ENCODE results near the gene TINCR. TPM values are rescaled to one million over a fixed set of nuclear protein-coding genes. Genes with fewer than 3 reads are reported as not detected.

TINCR gene
- total and polyA plus RNA-seq, 2 of the 13 experiments (the other 11 are each of a cell fraction or from before 2014, with no cell fraction given), result 0.17 to 0.33 TPM

- TF ChIP-seq, protein P1, sequence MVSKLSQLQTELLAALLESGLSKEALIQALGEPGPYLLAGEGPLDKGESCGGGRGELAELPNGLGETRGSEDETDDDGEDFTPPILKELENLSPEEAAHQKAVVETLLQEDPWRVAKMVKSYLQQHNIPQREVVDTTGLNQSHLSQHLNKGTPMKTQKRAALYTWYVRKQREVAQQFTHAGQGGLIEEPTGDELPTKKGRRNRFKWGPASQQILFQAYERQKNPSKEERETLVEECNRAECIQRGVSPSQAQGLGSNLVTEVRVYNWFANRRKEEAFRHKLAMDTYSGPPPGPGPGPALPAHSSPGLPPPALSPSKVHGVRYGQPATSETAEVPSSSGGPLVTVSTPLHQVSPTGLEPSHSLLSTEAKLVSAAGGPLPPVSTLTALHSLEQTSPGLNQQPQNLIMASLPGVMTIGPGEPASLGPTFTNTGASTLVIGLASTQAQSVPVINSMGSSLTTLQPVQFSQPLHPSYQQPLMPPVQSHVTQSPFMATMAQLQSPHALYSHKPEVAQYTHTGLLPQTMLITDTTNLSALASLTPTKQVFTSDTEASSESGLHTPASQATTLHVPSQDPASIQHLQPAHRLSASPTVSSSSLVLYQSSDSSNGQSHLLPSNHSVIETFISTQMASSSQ (IDR thresholded peaks at IDR 0.05; ENCODE audit: low read depth), result no peak
- TF ChIP-seq, protein P1 (CRISPR knock-in tag; IDR thresholded peaks at IDR 0.05; ENCODE audit: borderline replicate concordance), result peak; percentile 49; the same call in 1 of the 2 replicates
- TF ChIP-seq SPEN (CRISPR knock-in tag; IDR thresholded peaks at IDR 0.05; ENCODE audit: low read depth) (peak; percentile 84), ZNF382 (CRISPR knock-in tag; IDR thresholded peaks at IDR 0.05; ENCODE audit: borderline replicate concordance) (no peak), ATAD3A (CRISPR knock-in tag; IDR thresholded peaks at IDR 0.05) (no peak), KDM6A (CRISPR knock-in tag; IDR thresholded peaks at IDR 0.05; ENCODE audit: low read depth) (peak; percentile 85), ZNF350 (CRISPR knock-in tag; IDR thresholded peaks at IDR 0.05; ENCODE audit: borderline replicate concordance, low read depth) (peak; percentile 41; the same call in 1 of the 2 replicates), CENPX (CRISPR knock-in tag; IDR thresholded peaks at IDR 0.05) (no peak), RFX3 (CRISPR knock-in tag; IDR thresholded peaks at IDR 0.05) (no peak), GZF1 (CRISPR knock-in tag; IDR thresholded peaks at IDR 0.05) (no peak), ZNF704 (CRISPR knock-in tag; IDR thresholded peaks at IDR 0.05; ENCODE audit: borderline replicate concordance) (no peak)
- TF ChIP-seq, protein P2, sequence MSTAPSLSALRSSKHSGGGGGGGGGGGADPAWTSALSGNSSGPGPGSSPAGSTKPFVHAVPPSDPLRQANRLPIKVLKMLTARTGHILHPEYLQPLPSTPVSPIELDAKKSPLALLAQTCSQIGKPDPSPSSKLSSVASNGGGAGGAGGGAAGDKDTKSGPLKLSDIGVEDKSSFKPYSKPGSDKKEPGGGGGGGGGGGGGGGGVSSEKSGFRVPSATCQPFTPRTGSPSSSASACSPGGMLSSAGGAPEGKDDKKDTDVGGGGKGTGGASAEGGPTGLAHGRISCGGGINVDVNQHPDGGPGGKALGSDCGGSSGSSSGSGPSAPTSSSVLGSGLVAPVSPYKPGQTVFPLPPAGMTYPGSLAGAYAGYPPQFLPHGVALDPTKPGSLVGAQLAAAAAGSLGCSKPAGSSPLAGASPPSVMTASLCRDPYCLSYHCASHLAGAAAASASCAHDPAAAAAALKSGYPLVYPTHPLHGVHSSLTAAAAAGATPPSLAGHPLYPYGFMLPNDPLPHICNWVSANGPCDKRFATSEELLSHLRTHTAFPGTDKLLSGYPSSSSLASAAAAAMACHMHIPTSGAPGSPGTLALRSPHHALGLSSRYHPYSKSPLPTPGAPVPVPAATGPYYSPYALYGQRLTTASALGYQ (CRISPR knock-in tag; IDR thresholded peaks at IDR 0.05), result no peak
- TF ChIP-seq, protein P3, sequence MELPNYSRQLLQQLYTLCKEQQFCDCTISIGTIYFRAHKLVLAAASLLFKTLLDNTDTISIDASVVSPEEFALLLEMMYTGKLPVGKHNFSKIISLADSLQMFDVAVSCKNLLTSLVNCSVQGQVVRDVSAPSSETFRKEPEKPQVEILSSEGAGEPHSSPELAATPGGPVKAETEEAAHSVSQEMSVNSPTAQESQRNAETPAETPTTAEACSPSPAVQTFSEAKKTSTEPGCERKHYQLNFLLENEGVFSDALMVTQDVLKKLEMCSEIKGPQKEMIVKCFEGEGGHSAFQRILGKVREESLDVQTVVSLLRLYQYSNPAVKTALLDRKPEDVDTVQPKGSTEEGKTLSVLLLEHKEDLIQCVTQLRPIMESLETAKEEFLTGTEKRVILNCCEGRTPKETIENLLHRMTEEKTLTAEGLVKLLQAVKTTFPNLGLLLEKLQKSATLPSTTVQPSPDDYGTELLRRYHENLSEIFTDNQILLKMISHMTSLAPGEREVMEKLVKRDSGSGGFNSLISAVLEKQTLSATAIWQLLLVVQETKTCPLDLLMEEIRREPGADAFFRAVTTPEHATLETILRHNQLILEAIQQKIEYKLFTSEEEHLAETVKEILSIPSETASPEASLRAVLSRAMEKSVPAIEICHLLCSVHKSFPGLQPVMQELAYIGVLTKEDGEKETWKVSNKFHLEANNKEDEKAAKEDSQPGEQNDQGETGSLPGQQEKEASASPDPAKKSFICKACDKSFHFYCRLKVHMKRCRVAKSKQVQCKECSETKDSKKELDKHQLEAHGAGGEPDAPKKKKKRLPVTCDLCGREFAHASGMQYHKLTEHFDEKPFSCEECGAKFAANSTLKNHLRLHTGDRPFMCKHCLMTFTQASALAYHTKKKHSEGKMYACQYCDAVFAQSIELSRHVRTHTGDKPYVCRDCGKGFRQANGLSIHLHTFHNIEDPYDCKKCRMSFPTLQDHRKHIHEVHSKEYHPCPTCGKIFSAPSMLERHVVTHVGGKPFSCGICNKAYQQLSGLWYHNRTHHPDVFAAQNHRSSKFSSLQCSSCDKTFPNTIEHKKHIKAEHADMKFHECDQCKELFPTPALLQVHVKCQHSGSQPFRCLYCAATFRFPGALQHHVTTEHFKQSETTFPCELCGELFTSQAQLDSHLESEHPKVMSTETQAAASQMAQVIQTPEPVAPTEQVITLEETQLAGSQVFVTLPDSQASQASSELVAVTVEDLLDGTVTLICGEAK (IDR thresholded peaks at IDR 0.05), result no peak
- TF ChIP-seq, protein P3 (CRISPR knock-in tag; IDR thresholded peaks at IDR 0.05), result no peak; the same call in 1 of the 2 replicates
These were observed 26.8 kb upstream of the TINCR start (continued) for GRCh38 chr19:5594521-5594950.

Measured in HepG2 (cell line).